IPS-18c (cell line): ENCODE results near the gene TRIM40.
"Not testable (repeated sequence)": the region's sequence is repeated elsewhere in the genome, so short reads cannot be mapped to it uniquely, and the experiment has no call there.

Experiments used
- H3K4me3 ChIP-seq: 2 replicates; pipeline ENCODE4 v1.7.0; 2013; ENCODE audit warnings: low read depth, mild to moderate bottlenecking, low read length, moderate library complexity; ENCODE audit not compliant: insufficient read depth
- H3K9me3 ChIP-seq: one replicate; pipeline ENCODE4 v1.6.1; 2013; ENCODE audit warnings: mild to moderate bottlenecking, low read length, moderate library complexity; ENCODE audit not compliant: control insufficient read depth, insufficient read depth

The TRIM40 gene

GRCh38 chr6:30156262-30156599 lies 20.3 kb downstream of the TRIM40 start:
- Histone ChIP-seq H3K9me3 (no peaks in the 10 kb centered on the region), H3K4me3 (no peak overlapping the region)

GRCh38 chr6:30156774-30157173 lies 20.8 kb downstream of the TRIM40 start:
- Histone ChIP-seq H3K9me3 (no peaks in the 10 kb centered on the region), H3K4me3 (no peak overlapping the region)

- Histone ChIP-seq H3K9me3 (no peaks in the 10 kb centered on the region), H3K4me3 (no peak overlapping the region)
These were observed 21.6 kb downstream of the TRIM40 start for GRCh38 chr6:30157581-30157980.

- H3K4me3 ChIP-seq = no peak overlapping the region
- H3K9me3 ChIP-seq = no peaks in the 10 kb centered on the region
These were observed 22.1 kb downstream of the TRIM40 start for GRCh38 chr6:30157999-30158398.

GRCh38 chr6:30158475-30159040 lies 22.6 kb downstream of the TRIM40 start:
- Histone ChIP-seq H3K4me3 (no peak overlapping the region), H3K9me3 (no peaks in the 10 kb centered on the region)

GRCh38 chr6:30160008-30160784 lies 24.3 kb downstream of the TRIM40 start:
- Histone ChIP-seq H3K9me3 (no peaks in the 10 kb centered on the region), H3K4me3 (no peak overlapping the region)

GRCh38 chr6:30160785-30161531 lies 25.0 kb downstream of the TRIM40 start, which contains the start of gene TRIM10:
Gene TRIM10 (minus strand): TSS chr6:30161211. CDS start chr6:30160858, 353 bp downstream.
- H3K4me3 ChIP-seq = no peak within 1 kb of the TSS
- no peaks in the 10 kb centered on the region for H3K9me3 ChIP-seq

- Histone ChIP-seq H3K9me3 (no peaks in the 10 kb centered on the region), H3K4me3 (no peak overlapping the region)
These were observed 26.5 kb downstream of the TRIM40 start for GRCh38 chr6:30162265-30163089.

- no peak within 1 kb of the TSS for H3K4me3 ChIP-seq
- H3K9me3 ChIP-seq = no peaks in the 10 kb centered on the region
These were observed 27.4 kb downstream of the TRIM40 start, which contains the start of gene TRIM15 for GRCh38 chr6:30163090-30163917. Gene TRIM15 (plus strand): TSS chr6:30163546. CDS start chr6:30163685, 139 bp downstream.

GRCh38 chr6:30163918-30164654 lies 28.1 kb downstream of the TRIM40 start:
- Histone ChIP-seq H3K9me3 (no peaks in the 10 kb centered on the region), H3K4me3 (no peak overlapping the region)

GRCh38 chr6:30164714-30165113 lies 28.8 kb downstream of the TRIM40 start:
- Histone ChIP-seq H3K9me3 (no peaks in the 10 kb centered on the region), H3K4me3 (no peak overlapping the region)

GRCh38 chr6:30165238-30165637 lies 29.3 kb downstream of the TRIM40 start:
- not testable (repeated sequence) for H3K9me3 ChIP-seq, H3K4me3 ChIP-seq

- Histone ChIP-seq H3K4me3 (no peak overlapping the region), H3K9me3 (no peaks in the 10 kb centered on the region)
These were observed 31.2 kb downstream of the TRIM40 start for GRCh38 chr6:30167101-30167500.

- no peak overlapping the region for H3K4me3 ChIP-seq
- H3K9me3 ChIP-seq = no peaks in the 10 kb centered on the region
These were observed 32.8 kb downstream of the TRIM40 start for GRCh38 chr6:30168741-30169140.

- H3K9me3 ChIP-seq = no peaks in the 10 kb centered on the region
- H3K4me3 ChIP-seq = no peak overlapping the region
These were observed 34.0 kb downstream of the TRIM40 start for GRCh38 chr6:30169658-30170614.
